HEK293T (cell line): ENCODE data around the gene SNAPC5.

Source experiments
- CTCF ChIA-PET: fragments of 350-600 bp; formaldehyde crosslinking; extraction: SDS; loops from one replicate; lab custom pipeline; 2021; ENCODE audit warnings: antibody characterized with exemption, inconsistent platforms; lab: Yijun Ruan, JAX
- POLR2A ChIA-PET: fragments of 350-600 bp; formaldehyde crosslinking; extraction: SDS; loops from one replicate; lab custom pipeline; 2020; ENCODE audit warnings: antibody characterized with exemption, inconsistent platforms; lab: Yijun Ruan, JAX
- DNase-seq: peaks from one replicate; pipeline ENCODE4 v3.0.0; 2012; ENCODE audit warnings: mixed read lengths; ENCODE audit errors: extremely low spot score
- ARNT ChIP-seq: fragments of 450-650 bp; IDR thresholded peaks from 2 replicates; pipeline ENCODE4 v1.6.1; 2017; ENCODE audit warnings: mild to moderate bottlenecking
- BHLHE40 ChIP-seq: fragments of 450-650 bp; IDR thresholded peaks from 2 replicates; pipeline ENCODE4 v1.6.1; 2016; ENCODE audit warnings: mild to moderate bottlenecking, moderate library complexity, borderline replicate concordance
- CTBP1 ChIP-seq: fragments of 450-650 bp; IDR thresholded peaks from 2 replicates; pipeline ENCODE4 v1.6.1; 2016; ENCODE audit warnings: borderline replicate concordance
- ELF4 ChIP-seq: fragments of 450-650 bp; IDR thresholded peaks from 2 replicates; pipeline ENCODE4 v1.6.1; 2017; ENCODE audit warnings: antibody characterized with exemption
- FOXA1 ChIP-seq: fragments of 450-650 bp; IDR thresholded peaks from 2 replicates; pipeline ENCODE4 v1.6.1; 2016; ENCODE audit warnings: mild to moderate bottlenecking
- FOXK2 ChIP-seq: fragments of 450-650 bp; IDR thresholded peaks from 2 replicates; pipeline ENCODE4 v1.6.1; 2016; ENCODE audit warnings: mild to moderate bottlenecking
- FOXM1 ChIP-seq: fragments of 450-650 bp; IDR thresholded peaks from 2 replicates; pipeline ENCODE4 v1.6.1; 2017; ENCODE audit warnings: mild to moderate bottlenecking, borderline replicate concordance
- HDGF ChIP-seq: fragments of 450-650 bp; IDR thresholded peaks from 2 replicates; pipeline ENCODE4 v1.6.1; 2017; ENCODE audit warnings: antibody characterized with exemption, borderline replicate concordance
- L3MBTL2 ChIP-seq: fragments of 450-650 bp; conservative IDR thresholded peaks from 2 replicates; pipeline ENCODE4 v1.6.1; 2016; ENCODE audit warnings: mild to moderate bottlenecking
- LEF1 ChIP-seq: fragments of 450-650 bp; IDR thresholded peaks from 2 replicates; pipeline ENCODE4 v1.6.1; 2017; ENCODE audit warnings: mild to moderate bottlenecking, borderline replicate concordance
- NFRKB ChIP-seq: fragments of 450-650 bp; IDR thresholded peaks from 2 replicates; pipeline ENCODE4 v1.6.1; 2016; ENCODE audit warnings: mild to moderate bottlenecking, moderate library complexity
- SP1 ChIP-seq: fragments of 450-650 bp; IDR thresholded peaks from 2 replicates; pipeline ENCODE4 v1.6.1; 2017
- SUZ12 ChIP-seq: fragments of 450-650 bp; IDR thresholded peaks from 2 replicates; pipeline ENCODE4 v1.6.1; 2016; ENCODE audit warnings: mild to moderate bottlenecking
- TARDBP ChIP-seq: fragments of 450-650 bp; IDR thresholded peaks from 2 replicates; pipeline ENCODE4 v1.6.1; 2016
- ZNF384 ChIP-seq: fragments of 450-650 bp; IDR thresholded peaks from 2 replicates; pipeline ENCODE4 v1.6.1; 2016
- TF ChIP-seq, protein P1 (sequence below): fragments of 450-650 bp; IDR thresholded peaks from 2 replicates; pipeline ENCODE4 v1.6.1; 2016

Gene SNAPC5

GRCh38 chr15:66515901-66516322 lies 18.4 kb upstream of the SNAPC5 start:
- no peak for DNase-seq
- ChIA-PET CTCF (no interaction called here), POLR2A (interaction anchor here (0.7 to 1.5 kb wide), 3 partner anchors 10 to 1211 kb away, joined by 3 to 10 read pairs (median 3); partner anchors contain the start of genes RNU5B-1, RPL4 and ZWILCH)
- TF ChIP-seq CTBP1 (no peak), FOXM1 (no peak), TARDBP (no peak), BHLHE40 (no peak), NFRKB (no peak), L3MBTL2 (no peak), ZNF384 (no peak), FOXK2 (no peak)
- TF ChIP-seq, protein P1, sequence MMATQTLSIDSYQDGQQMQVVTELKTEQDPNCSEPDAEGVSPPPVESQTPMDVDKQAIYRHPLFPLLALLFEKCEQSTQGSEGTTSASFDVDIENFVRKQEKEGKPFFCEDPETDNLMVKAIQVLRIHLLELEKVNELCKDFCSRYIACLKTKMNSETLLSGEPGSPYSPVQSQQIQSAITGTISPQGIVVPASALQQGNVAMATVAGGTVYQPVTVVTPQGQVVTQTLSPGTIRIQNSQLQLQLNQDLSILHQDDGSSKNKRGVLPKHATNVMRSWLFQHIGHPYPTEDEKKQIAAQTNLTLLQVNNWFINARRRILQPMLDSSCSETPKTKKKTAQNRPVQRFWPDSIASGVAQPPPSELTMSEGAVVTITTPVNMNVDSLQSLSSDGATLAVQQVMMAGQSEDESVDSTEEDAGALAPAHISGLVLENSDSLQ = no peak

- DNase-seq = no peak
- ChIA-PET CTCF (no interaction called here), POLR2A (no interaction called here)
- TF ChIP-seq BHLHE40 (no peak), NFRKB (no peak), FOXA1 (no peak), FOXM1 (no peak), ZNF384 (no peak), SP1 (no peak), SUZ12 (no peak), CTBP1 (no peak), ELF4 (no peak), HDGF (no peak)
- TF ChIP-seq, protein P1 = no peak
Observed at GRCh38 chr15:66514586-66514985, 17.0 kb upstream of the SNAPC5 start.

DNA sequence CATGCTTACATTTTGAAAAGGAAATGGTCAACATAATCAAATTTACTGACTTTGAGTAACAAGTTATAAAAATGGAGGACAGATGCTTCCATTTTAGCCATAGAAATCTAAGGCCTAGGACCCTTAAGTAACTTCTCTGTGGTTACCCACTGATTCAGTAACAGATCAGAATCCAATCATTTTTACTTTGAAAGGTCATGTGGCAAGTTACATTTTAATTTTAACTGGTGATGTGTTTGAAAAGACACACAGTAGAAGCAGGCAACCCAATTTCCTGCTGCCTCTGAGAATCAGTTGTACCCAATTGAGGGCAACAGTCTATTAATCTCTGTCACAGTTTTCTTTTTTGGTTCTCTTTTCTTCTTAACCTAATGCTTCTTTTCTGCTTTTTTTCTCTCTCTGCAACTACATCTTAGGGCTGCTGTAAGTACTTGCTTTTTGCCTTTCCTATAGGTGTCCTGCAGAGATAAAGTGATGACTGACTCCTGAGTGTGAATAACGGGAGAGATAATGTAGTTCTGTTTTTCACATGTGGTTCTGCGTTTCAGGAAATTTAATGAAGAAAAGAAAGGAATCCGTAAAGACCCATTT lies 10.8 kb upstream of the SNAPC5 start:
- no peak for TF ChIP-seq TARDBP
- TF ChIP-seq, protein P1 = no peak
- TF ChIP-seq ELF4 = no peak
- no peak for TF ChIP-seq CTBP1
- TF ChIP-seq LEF1 = no peak
- TF ChIP-seq ZNF384 = no peak
- no peak for TF ChIP-seq FOXM1
- TF ChIP-seq BHLHE40 = no peak
- TF ChIP-seq HDGF = no peak
- no peak for TF ChIP-seq FOXA1
- no peak for DNase-seq
- ChIA-PET CTCF (no interaction called here), POLR2A (no interaction called here)

- DNase-seq = no peak
- ChIA-PET CTCF (interaction anchor here (1.0 kb wide), 1 partner anchor 97 kb away, joined by 3 read pairs; no protein-coding TSS in a partner anchor), POLR2A (interaction anchor here (1.0 to 2.5 kb wide), 8 partner anchors 10 to 185 kb away, joined by 3 to 16 read pairs (median 6); partner anchors contain the start of genes LCTL and TIPIN)
- no peak for TF ChIP-seq SUZ12
- no peak for TF ChIP-seq ELF4
- no peak for TF ChIP-seq FOXK2
- TF ChIP-seq TARDBP = no peak
- TF ChIP-seq, protein P1 = no peak
- no peak for TF ChIP-seq ARNT
- TF ChIP-seq HDGF = no peak
- no peak for TF ChIP-seq SP1
- no peak for TF ChIP-seq FOXM1
- no peak for TF ChIP-seq CTBP1
- no peak for TF ChIP-seq NFRKB
- no peak for TF ChIP-seq L3MBTL2
- TF ChIP-seq BHLHE40 = no peak
- no peak for TF ChIP-seq FOXA1
- TF ChIP-seq LEF1 = no peak
- no peak for TF ChIP-seq ZNF384
Observed at GRCh38 chr15:66505818-66506217, 8.3 kb upstream of the SNAPC5 start.

DNA sequence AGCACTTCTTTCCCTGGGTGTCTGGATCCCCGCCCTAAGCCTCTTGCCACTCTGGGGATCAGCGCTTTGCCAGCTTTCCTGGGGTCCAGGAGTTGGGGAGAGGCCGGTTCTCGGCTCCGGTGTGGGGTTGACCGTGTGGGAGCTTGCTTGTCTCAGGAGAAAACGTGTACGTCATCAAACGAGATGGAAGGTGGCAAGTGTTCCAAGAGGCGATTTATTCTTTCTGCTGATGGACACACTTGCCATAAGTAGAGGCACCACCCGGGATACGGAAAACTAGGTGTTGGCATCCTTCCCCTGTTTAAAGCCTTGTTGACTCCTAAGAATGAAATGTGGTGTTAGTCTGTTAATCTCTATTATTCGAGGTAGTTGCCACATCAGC lies 7.9 kb upstream of the SNAPC5 start:
- POLR2A ChIA-PET = interaction anchor here (0.6 to 2.5 kb wide), 15 partner anchors 10 to 636 kb away, joined by 3 to 16 read pairs (median 4); partner anchors contain the start of genes LCTL, MEGF11, RAB11A and TIPIN
- CTCF ChIA-PET = interaction anchor here (1.0 kb wide), 1 partner anchor 97 kb away, joined by 3 read pairs; no protein-coding TSS in a partner anchor
- DNase-seq = peak; percentile 61
- no peak for TF ChIP-seq FOXK2
- TF ChIP-seq CTBP1 = no peak
- TF ChIP-seq, protein P1 = no peak
- TF ChIP-seq BHLHE40 = no peak
- no peak for TF ChIP-seq FOXA1
- TF ChIP-seq HDGF = no peak
- no peak for TF ChIP-seq ZNF384
- TF ChIP-seq SP1 = no peak
- TF ChIP-seq ARNT = no peak
- TF ChIP-seq L3MBTL2 = no peak
- no peak for TF ChIP-seq TARDBP
